GM12872 (cell line): ENCODE results near the gene GATM.

Experiments used
- CTCF ChIP-seq: IDR thresholded peaks from 3 replicates; pipeline ENCODE4 v1.5.1; 2011; ENCODE audit warnings: low read depth, mild to moderate bottlenecking, low read length, moderate library complexity; ENCODE audit not compliant: insufficient read depth

GATM gene

GRCh38 chr15:45347033-45347432 is 31.3 kb downstream of the GATM start:
- no peak for TF ChIP-seq CTCF

DNA sequence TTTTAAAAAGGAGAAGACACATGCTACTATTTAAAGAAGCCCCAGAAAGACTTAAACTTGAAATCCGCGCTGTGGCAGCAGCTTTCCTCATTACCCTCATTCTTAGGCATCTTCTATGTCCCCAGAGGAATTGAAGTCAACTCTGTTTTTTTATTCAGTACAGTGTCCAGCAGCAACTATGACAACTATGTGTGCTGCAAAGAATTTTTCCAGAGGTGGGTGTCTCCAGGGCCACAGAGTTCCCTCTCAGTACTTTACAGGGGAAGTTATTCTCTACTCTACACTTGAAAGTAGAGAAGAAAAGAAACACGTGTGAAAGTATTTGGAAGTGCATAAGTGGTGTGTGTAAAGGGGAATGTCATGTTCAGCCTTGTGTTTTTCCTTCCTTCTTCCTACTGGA is 32.0 kb downstream of the GATM start:
- no peak for TF ChIP-seq CTCF

GRCh38 chr15:45343258-45343860 is 35.0 kb downstream of the GATM start:
- TF ChIP-seq CTCF: no peak

GRCh38 chr15:45341790-45342189 is 36.6 kb downstream of the GATM start:
- TF ChIP-seq CTCF: no peak

- TF ChIP-seq CTCF: no peak
These were observed 37.9 kb downstream of the GATM start for GRCh38 chr15:45340429-45340828.

GRCh38 chr15:45338417-45338816 is 39.9 kb downstream of the GATM start:
- no peak for TF ChIP-seq CTCF

DNA sequence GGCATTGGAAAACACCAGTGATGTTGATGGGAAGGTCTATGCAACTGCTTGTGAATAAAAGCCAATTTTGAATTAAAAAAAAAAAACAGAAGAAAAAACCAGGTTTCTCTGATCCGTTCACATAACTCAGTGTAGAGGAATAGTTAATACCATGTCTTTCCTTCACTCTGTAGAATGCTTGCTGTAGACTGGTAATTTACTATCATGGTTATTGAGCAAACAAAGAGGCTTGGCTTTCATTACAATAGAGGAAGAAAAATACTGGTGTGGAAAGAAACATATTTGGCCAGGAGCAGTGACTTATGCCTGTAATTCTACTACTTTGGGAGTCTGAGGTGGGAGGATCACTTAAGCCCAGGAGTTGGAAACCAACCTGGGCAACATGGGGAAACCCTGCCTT is 41.1 kb downstream of the GATM start:
- TF ChIP-seq CTCF: no peak
